KOPT-K1 (cell line): ENCODE measurements around the gene TMEM121.

Experiments used
- H3K27ac ChIP-seq: fragments of 200-600 bp; sonication (generic); 2 replicates; pipeline ENCODE4 v1.5.1; 2016; ENCODE audit warnings: antibody characterized with exemption, mild to moderate bottlenecking, low read depth, low read length; ENCODE audit not compliant: poor library complexity, severe bottlenecking
- H3K36me3 ChIP-seq: fragments of 200-600 bp; sonication (generic); 2 replicates; pipeline ENCODE4 v1.5.1; 2017; ENCODE audit warnings: antibody characterized with exemption, mild to moderate bottlenecking, low read length, moderate library complexity; ENCODE audit not compliant: insufficient read depth
- H3K9me3 ChIP-seq: fragments of 200-600 bp; sonication (generic); 2 replicates; pipeline ENCODE4 v1.5.1; 2017; ENCODE audit warnings: antibody characterized with exemption, low read length, mild to moderate bottlenecking; ENCODE audit not compliant: insufficient read depth, poor library complexity, severe bottlenecking

TMEM121 gene

GRCh38 chr14:105484069-105484996, 42.0 kb upstream of the TMEM121 start:
- Histone ChIP-seq H3K27ac (no peak overlapping the region), H3K9me3 (no peaks in the 10 kb centered on the region), H3K36me3 (no peaks in the 10 kb centered on the region)

- H3K27ac ChIP-seq = no peak overlapping the region
- H3K9me3 ChIP-seq = no peaks in the 10 kb centered on the region
- no peaks in the 10 kb centered on the region for H3K36me3 ChIP-seq
These were observed 41.4 kb upstream of the TMEM121 start for GRCh38 chr14:105484997-105485393.

- Histone ChIP-seq H3K36me3 (no peaks in the 10 kb centered on the region), H3K27ac (no peak overlapping the region), H3K9me3 (no peaks in the 10 kb centered on the region)
These were observed 40.6 kb upstream of the TMEM121 start for GRCh38 chr14:105485739-105486162.

- Histone ChIP-seq H3K27ac (peak within 1 kb of the TSS; percentile 62), H3K36me3 (no peaks in the 10 kb centered on the region), H3K9me3 (no peaks in the 10 kb centered on the region)
These were observed 40.0 kb upstream of the TMEM121 start, which contains the start of gene CRIP1 for GRCh38 chr14:105486163-105486973. Gene CRIP1, plus strand, starts transcription at chr14:105486886. Its CDS starts 374 bp downstream, at chr14:105487260.

GRCh38 chr14:105486974-105487448, 39.4 kb upstream of the TMEM121 start:
- no peaks in the 10 kb centered on the region for H3K36me3 ChIP-seq
- H3K9me3 ChIP-seq = no peaks in the 10 kb centered on the region
- peak overlapping the region; percentile 62 for H3K27ac ChIP-seq

- Histone ChIP-seq H3K36me3 (peaks cover 3% of the 10 kb centered on the region; the same call in 1 of the 2 replicates), H3K27ac (peak overlapping the region; percentile 62)
These were observed 38.9 kb upstream of the TMEM121 start for GRCh38 chr14:105487449-105487985.

GRCh38 chr14:105487986-105488777, 38.2 kb upstream of the TMEM121 start:
- no peaks in the 10 kb centered on the region for H3K9me3 ChIP-seq
- peaks cover 9% of the 10 kb centered on the region; the same call in 1 of the 2 replicates for H3K36me3 ChIP-seq
- H3K27ac ChIP-seq = peak overlapping the region; percentile 62

More at GRCh38 chr14:105487449-105487985, 38.9 kb upstream of the TMEM121 start:
- no peaks in the 10 kb centered on the region for H3K9me3 ChIP-seq

- peak overlapping the region; percentile 88 for H3K27ac ChIP-seq
- H3K9me3 ChIP-seq = no peaks in the 10 kb centered on the region
- H3K36me3 ChIP-seq = peaks cover 14% of the 10 kb centered on the region; the same call in 1 of the 2 replicates
These were observed 37.4 kb upstream of the TMEM121 start for GRCh38 chr14:105488781-105489541.

- Histone ChIP-seq H3K36me3 (peaks cover 18% of the 10 kb centered on the region; the same call in 1 of the 2 replicates), H3K27ac (peak overlapping the region; percentile 88), H3K9me3 (no peaks in the 10 kb centered on the region)
These were observed 36.7 kb upstream of the TMEM121 start for GRCh38 chr14:105489542-105490266.

GRCh38 chr14:105490267-105490571, 36.2 kb upstream of the TMEM121 start:
- H3K27ac ChIP-seq = peak overlapping the region; percentile 88

GRCh38 chr14:105490572-105491365, 35.6 kb upstream of the TMEM121 start, which contains the start of gene TEDC1:
Gene TEDC1, plus strand, starts transcription at chr14:105491246. Its CDS starts 130 bp downstream, at chr14:105491376.
- H3K27ac ChIP-seq = peak within 1 kb of the TSS; percentile 88

More at GRCh38 chr14:105490267-105490571, 36.2 kb upstream of the TMEM121 start:
- no peaks in the 10 kb centered on the region for H3K9me3 ChIP-seq
- peaks cover 22% of the 10 kb centered on the region; the same call in 1 of the 2 replicates for H3K36me3 ChIP-seq

GRCh38 chr14:105491366-105491973, 34.9 kb upstream of the TMEM121 start:
- H3K36me3 ChIP-seq = peaks cover 25% of the 10 kb centered on the region; the same call in 1 of the 2 replicates
- no peaks in the 10 kb centered on the region for H3K9me3 ChIP-seq
- peak overlapping the region; percentile 82 for H3K27ac ChIP-seq

More at GRCh38 chr14:105490572-105491365, 35.6 kb upstream of the TMEM121 start, which contains the start of gene TEDC1:
- peaks cover 25% of the 10 kb centered on the region; the same call in 1 of the 2 replicates for H3K36me3 ChIP-seq
- no peaks in the 10 kb centered on the region for H3K9me3 ChIP-seq
